WTC11 (cell line): Measurements from ENCODE around the gene ZNG1B.

Experiments
- CREB1 ChIP-seq: sonication (generic); formaldehyde crosslinking; IDR thresholded peaks from 2 replicates; pipeline ENCODE4 v1.8.0; 2023; ENCODE audit warnings: mild to moderate bottlenecking, missing genetic modification reagents
- CTCF ChIP-seq: fragments of 200-600 bp; IDR thresholded peaks from 2 replicates; pipeline ENCODE4 v1.8.0; 2022; ENCODE audit warnings: antibody characterized with exemption
- FOXK1 ChIP-seq: sonication (generic); formaldehyde crosslinking; IDR thresholded peaks from 2 replicates; pipeline ENCODE4 v1.8.0; 2022; ENCODE audit warnings: mild to moderate bottlenecking, moderate library complexity, missing genetic modification reagents
- GRHL2 ChIP-seq: fragments of 250-450 bp; sonication (Bioruptor Pico); IDR thresholded peaks from 2 replicates; pipeline ENCODE4 v1.8.0; 2022; ENCODE audit warnings: mild to moderate bottlenecking, moderate library complexity; ENCODE audit not compliant: insufficient replicate concordance, severe bottlenecking
- KAT7 ChIP-seq: sonication (generic); formaldehyde crosslinking; IDR thresholded peaks from 2 replicates; pipeline ENCODE4 v1.8.1; 2023; ENCODE audit warnings: missing genetic modification reagents, mild to moderate bottlenecking, borderline replicate concordance
- MAX ChIP-seq: sonication (generic); formaldehyde crosslinking; IDR thresholded peaks from 2 replicates; pipeline ENCODE4 v1.8.0; 2022; ENCODE audit warnings: mild to moderate bottlenecking, missing genetic modification reagents
- NR3C1 ChIP-seq: sonication (generic); formaldehyde crosslinking; conservative IDR thresholded peaks from 2 replicates; pipeline ENCODE4 v1.8.1; 2023; ENCODE audit warnings: low read depth, mild to moderate bottlenecking, missing genetic modification reagents
- SP1 ChIP-seq: sonication (generic); formaldehyde crosslinking; conservative IDR thresholded peaks from 2 replicates; pipeline ENCODE4 v1.8.1; 2022; ENCODE audit warnings: missing genetic modification reagents
- TCF7 ChIP-seq: sonication (generic); formaldehyde crosslinking; IDR thresholded peaks from 2 replicates; pipeline ENCODE4 v1.8.0; 2022; ENCODE audit warnings: mild to moderate bottlenecking, low read depth, missing genetic modification reagents, moderate library complexity
- TP53 ChIP-seq: sonication (generic); formaldehyde crosslinking; IDR thresholded peaks from 2 replicates; pipeline ENCODE4 v1.8.1; 2023; ENCODE audit warnings: mild to moderate bottlenecking, missing genetic modification reagents
- USF1 ChIP-seq: sonication (generic); formaldehyde crosslinking; IDR thresholded peaks from 2 replicates; pipeline ENCODE4 v1.8.0; 2022; ENCODE audit warnings: mild to moderate bottlenecking, missing genetic modification reagents
- ZNF138 ChIP-seq: sonication (generic); formaldehyde crosslinking; conservative IDR thresholded peaks from 2 replicates; pipeline ENCODE4 v1.8.1; 2022; ENCODE audit warnings: mild to moderate bottlenecking, moderate library complexity, missing genetic modification reagents
- TF ChIP-seq, protein P1 (sequence below): sonication (generic); formaldehyde crosslinking; IDR thresholded peaks from 2 replicates; pipeline ENCODE4 v1.8.1; 2022; ENCODE audit warnings: mild to moderate bottlenecking, missing genetic modification reagents, moderate library complexity, borderline replicate concordance

DNA sequence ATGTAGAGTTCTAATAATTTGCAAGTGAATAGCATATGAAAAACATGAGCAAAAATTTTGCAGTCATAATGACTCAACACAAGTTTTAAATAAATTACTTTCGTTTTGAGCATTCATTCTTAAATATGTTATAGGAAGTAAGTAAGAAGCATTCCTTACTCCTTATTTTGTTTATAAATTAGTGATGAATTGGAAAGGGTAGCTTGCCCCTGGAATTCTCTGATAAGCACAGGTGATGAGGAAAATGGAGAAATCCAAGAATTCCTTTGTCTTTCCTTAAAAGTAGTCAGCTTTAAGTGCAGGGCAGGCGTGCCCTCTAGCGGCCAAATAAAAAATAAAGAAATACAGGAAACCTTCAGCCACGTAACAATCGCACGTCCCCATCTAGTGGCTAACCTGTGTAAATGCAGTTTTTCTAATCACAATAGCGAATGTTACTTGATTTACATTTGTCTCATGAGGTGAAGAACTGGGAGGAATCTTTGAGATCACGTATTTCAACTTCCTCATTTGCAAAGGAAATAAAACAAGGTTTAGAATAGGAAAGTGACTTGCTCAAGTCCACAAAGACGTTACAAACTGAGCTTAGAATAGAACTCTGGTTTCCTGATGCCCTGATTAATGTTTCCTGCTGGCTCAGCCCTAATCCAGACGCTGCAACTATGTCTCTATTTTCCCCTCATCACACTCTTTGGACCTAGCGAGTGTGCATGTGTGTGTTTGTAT is 47.2 kb upstream of the ZNG1B start:
- TF ChIP-seq CREB1: no peak
- peak; percentile 75 for TF ChIP-seq CTCF
- TF ChIP-seq TP53 (CRISPR knock-in tag): no peak
- no peak for TF ChIP-seq USF1
- no peak for TF ChIP-seq SP1 (CRISPR knock-in tag)
- TF ChIP-seq TCF7 (CRISPR knock-in tag): no peak
- TF ChIP-seq, protein P1, sequence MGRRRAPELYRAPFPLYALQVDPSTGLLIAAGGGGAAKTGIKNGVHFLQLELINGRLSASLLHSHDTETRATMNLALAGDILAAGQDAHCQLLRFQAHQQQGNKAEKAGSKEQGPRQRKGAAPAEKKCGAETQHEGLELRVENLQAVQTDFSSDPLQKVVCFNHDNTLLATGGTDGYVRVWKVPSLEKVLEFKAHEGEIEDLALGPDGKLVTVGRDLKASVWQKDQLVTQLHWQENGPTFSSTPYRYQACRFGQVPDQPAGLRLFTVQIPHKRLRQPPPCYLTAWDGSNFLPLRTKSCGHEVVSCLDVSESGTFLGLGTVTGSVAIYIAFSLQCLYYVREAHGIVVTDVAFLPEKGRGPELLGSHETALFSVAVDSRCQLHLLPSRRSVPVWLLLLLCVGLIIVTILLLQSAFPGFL (CRISPR knock-in tag): no peak
- TF ChIP-seq MAX: no peak
- TF ChIP-seq GRHL2: no peak
- no peak for TF ChIP-seq FOXK1 (CRISPR knock-in tag)
- no peak for TF ChIP-seq ZNF138
- TF ChIP-seq NR3C1: no peak
- no peak for TF ChIP-seq KAT7 (CRISPR knock-in tag)
